ENCODE data around the gene ADGRV1. TPM values are rescaled to one million over a fixed set of nuclear protein-coding genes. Genes with fewer than 3 reads are reported as not detected.

The ADGRV1 gene
- total RNA-seq, 1 experiment from 2014 or later, result 64.8 TPM

- H2BK12ac ChIP-seq (ENCODE audit: insufficient read length, low read depth, low read length), result no peak overlapping the region
- H3K23me2 ChIP-seq (ENCODE audit: insufficient read length, low read depth, low read length, poor library complexity, severe bottlenecking), result no peaks in the 10 kb centered on the region
- no peaks in the 10 kb centered on the region for H3K27me3 ChIP-seq (ENCODE audit: insufficient read depth, low read length)
- H3K56ac ChIP-seq (ENCODE audit: insufficient read length, low read depth, low read length), result no peak overlapping the region
- H3K4me1 ChIP-seq (ENCODE audit: insufficient read depth, low read length), result no peaks in the 10 kb centered on the region
- no peaks in the 10 kb centered on the region for H3K27me3 Mint-ChIP-seq (ENCODE audit: low read depth)
- H2BK5ac ChIP-seq (ENCODE audit: insufficient read length, low read length), result no peak overlapping the region
- no peaks in the 10 kb centered on the region for H3K9me3 Mint-ChIP-seq
- no peaks in the 10 kb centered on the region for H3K9me3 ChIP-seq (ENCODE audit: control insufficient read depth, low read depth, low read length)
- no peak overlapping the region for H4K5ac ChIP-seq (ENCODE audit: insufficient read length, low read depth, low read length)
- no peak overlapping the region for H2BK15ac ChIP-seq (ENCODE audit: low read depth, low read length)
- no peak overlapping the region for H3K14ac ChIP-seq (ENCODE audit: insufficient read depth, low read length)
- TF ChIP-seq, protein P1, sequence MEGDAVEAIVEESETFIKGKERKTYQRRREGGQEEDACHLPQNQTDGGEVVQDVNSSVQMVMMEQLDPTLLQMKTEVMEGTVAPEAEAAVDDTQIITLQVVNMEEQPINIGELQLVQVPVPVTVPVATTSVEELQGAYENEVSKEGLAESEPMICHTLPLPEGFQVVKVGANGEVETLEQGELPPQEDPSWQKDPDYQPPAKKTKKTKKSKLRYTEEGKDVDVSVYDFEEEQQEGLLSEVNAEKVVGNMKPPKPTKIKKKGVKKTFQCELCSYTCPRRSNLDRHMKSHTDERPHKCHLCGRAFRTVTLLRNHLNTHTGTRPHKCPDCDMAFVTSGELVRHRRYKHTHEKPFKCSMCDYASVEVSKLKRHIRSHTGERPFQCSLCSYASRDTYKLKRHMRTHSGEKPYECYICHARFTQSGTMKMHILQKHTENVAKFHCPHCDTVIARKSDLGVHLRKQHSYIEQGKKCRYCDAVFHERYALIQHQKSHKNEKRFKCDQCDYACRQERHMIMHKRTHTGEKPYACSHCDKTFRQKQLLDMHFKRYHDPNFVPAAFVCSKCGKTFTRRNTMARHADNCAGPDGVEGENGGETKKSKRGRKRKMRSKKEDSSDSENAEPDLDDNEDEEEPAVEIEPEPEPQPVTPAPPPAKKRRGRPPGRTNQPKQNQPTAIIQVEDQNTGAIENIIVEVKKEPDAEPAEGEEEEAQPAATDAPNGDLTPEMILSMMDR (conservative IDR thresholded peaks at IDR 0.05), result no peak
- H3K4me1 Mint-ChIP-seq, result peaks cover 6 to 8% of the 10 kb centered on the region in 2 experiments
- H3K18ac ChIP-seq (ENCODE audit: insufficient read length, low read depth, low read length), result no peak overlapping the region
- no peak overlapping the region for H3K27ac Mint-ChIP-seq
- no peaks in the 10 kb centered on the region for H3K79me1 ChIP-seq (ENCODE audit: insufficient read depth, low read depth, low read length, poor library complexity, severe bottlenecking)
- no peak overlapping the region for H2AFZ ChIP-seq (ENCODE audit: low read length)
- H3K23ac ChIP-seq (ENCODE audit: insufficient read length, low read depth, low read length), result no peak overlapping the region
- H3K4ac ChIP-seq (ENCODE audit: low read depth, low read length), result no peak overlapping the region
- H4K8ac ChIP-seq (replicated peaks; ENCODE audit: insufficient read length, low read depth, low read length), result no peak overlapping the region
- H3K79me2 ChIP-seq (ENCODE audit: insufficient read depth, low read length), result no peaks in the 10 kb centered on the region
- peaks cover 0 to 4% (median 3%) of the 10 kb centered on the region in 3 experiments; a peak in 2 of 7 replicates for H3K36me3 Mint-ChIP-seq (ENCODE audit: insufficient read depth in 1 of 3, low read depth in 3 of 3)
- no peak for DNase-seq
- no peak overlapping the region for H3K27ac ChIP-seq (ENCODE audit: insufficient read length, low read depth, low read length)
- no peak overlapping the region for H2AK5ac ChIP-seq (ENCODE audit: insufficient read length, low read length)
- H3K4me3 Mint-ChIP-seq, result no peak overlapping the region
- no peaks in the 10 kb centered on the region for H4K20me1 ChIP-seq (ENCODE audit: control insufficient read depth, insufficient read depth, insufficient read length)
- no peak overlapping the region for H2BK120ac ChIP-seq (ENCODE audit: low read depth, low read length, poor library complexity, severe bottlenecking)
- no peak overlapping the region for H4K91ac ChIP-seq (ENCODE audit: insufficient read length, low read depth, low read length)
- H3K4me2 ChIP-seq (ENCODE audit: insufficient read depth, insufficient read length, low read length), result no peak overlapping the region
- H3K9ac ChIP-seq (ENCODE audit: extremely low read depth, insufficient read length, low read length), result no peak overlapping the region
- no peak overlapping the region for H3T11ph ChIP-seq (ENCODE audit: low read length)
- H2BK20ac ChIP-seq (ENCODE audit: low read depth, low read length, poor library complexity, severe bottlenecking), result no peak overlapping the region
These were observed 574.6 kb downstream of the ADGRV1 start for GRCh38 chr5:91133183-91133582.

Data from H9 (cell line).